Measurements from ENCODE around the gene TMEM184A.

Gene TMEM184A

DNA sequence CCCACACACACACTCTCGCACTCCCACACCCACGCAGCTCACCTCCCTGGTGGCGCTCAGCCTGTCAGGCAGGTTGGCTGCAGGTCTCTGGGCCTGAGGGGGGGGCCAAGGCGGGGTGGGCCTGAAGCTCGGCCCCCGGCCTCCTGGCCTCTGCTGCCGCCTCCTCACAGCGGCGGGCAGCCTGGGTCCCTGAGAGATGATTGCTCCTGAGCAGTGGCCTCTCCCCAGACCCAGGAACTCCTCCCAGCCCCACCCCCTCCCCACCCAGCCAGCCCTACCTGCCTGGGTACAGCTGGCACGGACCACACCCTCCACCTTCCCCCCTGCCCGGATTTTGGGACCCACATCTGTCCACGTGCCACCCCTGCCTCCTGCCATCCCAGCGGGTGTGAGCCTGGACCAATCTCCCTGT, 4.6 kb upstream of the TMEM184A start:
- Histone ChIP-seq H4K20me1 (ENCODE audit: insufficient read depth, low read length) (no peaks in the 10 kb centered on the region), H3K4me2 (ENCODE audit: low read length) (no peak overlapping the region), H3K27me3 (ENCODE audit: low read depth, low read length) (no peaks in the 10 kb centered on the region), H3K9ac (ENCODE audit: low read length) (no peak overlapping the region), H3K4me3 (ENCODE audit: low read length) (no peak overlapping the region), H2AFZ (ENCODE audit: low read depth, low read length) (no peak overlapping the region), H3K27ac (ENCODE audit: low read length) (no peak overlapping the region), H3K9me3 (ENCODE audit: insufficient read depth, low read length) (no peaks in the 10 kb centered on the region), H3K36me3 (replicated peaks; ENCODE audit: low read depth, low read length) (no peaks in the 10 kb centered on the region), H3K79me2 (ENCODE audit: low read length) (no peaks in the 10 kb centered on the region), H3K4me1 (ENCODE audit: low read length) (peaks cover 8% of the 10 kb centered on the region)
- no peak for TF ChIP-seq EZH2phosphoT487 (IDR thresholded peaks at IDR 0.05; ENCODE audit: low read depth)
- TF ChIP-seq, protein P1, sequence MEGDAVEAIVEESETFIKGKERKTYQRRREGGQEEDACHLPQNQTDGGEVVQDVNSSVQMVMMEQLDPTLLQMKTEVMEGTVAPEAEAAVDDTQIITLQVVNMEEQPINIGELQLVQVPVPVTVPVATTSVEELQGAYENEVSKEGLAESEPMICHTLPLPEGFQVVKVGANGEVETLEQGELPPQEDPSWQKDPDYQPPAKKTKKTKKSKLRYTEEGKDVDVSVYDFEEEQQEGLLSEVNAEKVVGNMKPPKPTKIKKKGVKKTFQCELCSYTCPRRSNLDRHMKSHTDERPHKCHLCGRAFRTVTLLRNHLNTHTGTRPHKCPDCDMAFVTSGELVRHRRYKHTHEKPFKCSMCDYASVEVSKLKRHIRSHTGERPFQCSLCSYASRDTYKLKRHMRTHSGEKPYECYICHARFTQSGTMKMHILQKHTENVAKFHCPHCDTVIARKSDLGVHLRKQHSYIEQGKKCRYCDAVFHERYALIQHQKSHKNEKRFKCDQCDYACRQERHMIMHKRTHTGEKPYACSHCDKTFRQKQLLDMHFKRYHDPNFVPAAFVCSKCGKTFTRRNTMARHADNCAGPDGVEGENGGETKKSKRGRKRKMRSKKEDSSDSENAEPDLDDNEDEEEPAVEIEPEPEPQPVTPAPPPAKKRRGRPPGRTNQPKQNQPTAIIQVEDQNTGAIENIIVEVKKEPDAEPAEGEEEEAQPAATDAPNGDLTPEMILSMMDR (IDR thresholded peaks at IDR 0.05; ENCODE audit: low read depth, low read length) = no peak

DNA sequence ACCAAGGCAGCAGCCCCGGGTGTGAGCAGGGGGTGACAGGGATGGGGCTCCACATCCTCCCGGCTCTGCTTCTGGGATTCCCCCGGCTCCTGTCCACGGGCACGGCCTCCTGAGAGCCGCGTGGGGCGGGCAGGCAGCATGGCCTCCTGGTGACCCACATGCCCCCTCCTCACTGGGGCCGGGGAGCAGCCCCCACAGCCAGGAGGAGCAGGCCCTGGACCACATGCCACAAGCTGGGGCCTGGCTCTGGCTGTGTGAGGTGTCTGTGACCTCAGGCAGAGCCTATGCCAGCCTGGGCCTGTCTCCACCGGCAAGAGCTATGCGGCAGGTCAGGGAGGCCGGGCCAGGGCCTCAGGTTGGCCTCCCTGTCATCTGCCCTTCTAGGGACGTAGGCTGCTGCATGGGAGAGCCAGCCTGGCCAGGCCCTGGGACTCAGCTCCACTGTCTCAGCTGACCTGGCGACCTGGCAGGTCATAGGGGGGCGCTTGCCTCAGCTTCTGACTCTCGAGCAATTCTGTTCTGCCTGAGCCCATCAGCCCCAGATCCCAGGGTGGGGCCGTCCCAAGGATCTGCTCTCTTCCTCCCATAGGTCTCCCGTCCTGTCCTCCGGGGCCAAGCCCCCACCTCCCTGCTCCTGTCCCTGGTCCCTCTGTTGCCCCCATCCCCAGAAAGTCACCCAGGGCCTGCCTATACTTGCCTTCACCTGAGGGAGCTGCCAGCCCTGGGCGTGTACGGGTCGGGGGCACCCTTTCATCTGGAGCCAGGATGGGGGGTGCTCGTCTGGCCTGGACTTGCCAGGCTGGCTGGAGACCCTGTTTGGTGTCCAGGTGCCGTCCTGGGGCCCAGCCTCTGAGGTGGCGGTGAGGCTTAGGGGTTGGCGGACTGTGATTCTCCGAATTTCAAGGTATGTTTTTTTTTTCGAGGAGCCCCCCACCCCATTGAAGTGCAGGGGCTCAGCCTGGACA, 3.9 kb upstream of the TMEM184A start:
- no peaks in the 10 kb centered on the region for H3K79me2 ChIP-seq (ENCODE audit: low read length)
- H3K4me3 ChIP-seq (ENCODE audit: low read length) = no peak overlapping the region
- H3K4me2 ChIP-seq (ENCODE audit: low read length) = no peak overlapping the region
- no peaks in the 10 kb centered on the region for H3K27me3 ChIP-seq (ENCODE audit: low read depth, low read length)
- H3K4me1 ChIP-seq (ENCODE audit: low read length) = peaks cover 11% of the 10 kb centered on the region
- TF ChIP-seq EZH2phosphoT487 (IDR thresholded peaks at IDR 0.05; ENCODE audit: low read depth) = no peak
- TF ChIP-seq, protein P1 (IDR thresholded peaks at IDR 0.05; ENCODE audit: low read depth, low read length) = no peak
- no peaks in the 10 kb centered on the region for H3K9me3 ChIP-seq (ENCODE audit: insufficient read depth, low read length)
- H4K20me1 ChIP-seq (ENCODE audit: insufficient read depth, low read length) = no peaks in the 10 kb centered on the region
- no peak overlapping the region for H3K27ac ChIP-seq (ENCODE audit: low read length)
- H3K9ac ChIP-seq (ENCODE audit: low read length) = no peak overlapping the region
- H2AFZ ChIP-seq (ENCODE audit: low read depth, low read length) = no peak overlapping the region
- no peaks in the 10 kb centered on the region for H3K36me3 ChIP-seq (replicated peaks; ENCODE audit: low read depth, low read length)

DNA sequence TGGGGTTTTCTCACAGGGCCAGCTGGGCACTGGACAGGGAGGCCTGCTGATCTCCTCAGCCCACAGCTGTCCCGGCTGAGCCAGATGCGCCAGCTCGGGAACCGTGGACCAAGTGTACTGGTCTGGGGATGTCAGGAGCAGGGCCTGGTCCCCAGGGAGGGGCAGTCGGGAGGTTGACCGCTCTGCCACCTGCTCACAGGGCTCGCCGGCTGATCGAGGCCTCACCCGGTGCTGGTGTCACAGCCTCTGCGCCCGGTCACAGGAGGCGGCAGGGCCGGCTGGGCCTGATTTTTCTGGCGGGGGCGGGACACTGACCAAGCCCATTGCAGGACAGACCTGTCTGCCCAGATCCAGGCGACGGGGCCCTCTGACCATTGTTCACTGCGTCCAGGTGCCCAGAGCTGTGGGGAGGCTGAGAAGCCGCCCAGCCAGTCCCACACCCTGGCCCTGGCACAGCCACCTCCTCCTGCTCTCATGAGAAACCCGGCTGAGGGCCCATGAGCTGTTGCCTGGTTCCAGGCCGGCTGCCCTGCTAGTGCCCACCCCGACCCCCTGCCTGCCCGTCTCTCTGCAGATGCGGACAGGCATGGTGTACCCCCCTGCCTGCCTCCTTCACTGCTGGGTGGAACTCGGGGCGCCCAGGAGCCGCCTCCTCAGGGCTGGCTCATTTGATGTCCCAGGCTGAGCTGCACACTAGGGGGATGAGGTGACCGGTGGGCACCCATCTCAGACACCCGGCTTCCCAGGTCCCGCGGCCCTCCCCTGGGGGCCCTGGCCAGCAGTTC, 3.0 kb upstream of the TMEM184A start:
- Histone ChIP-seq H3K27me3 (ENCODE audit: low read depth, low read length) (no peaks in the 10 kb centered on the region), H3K4me1 (ENCODE audit: low read length) (peaks cover 11% of the 10 kb centered on the region), H3K9ac (ENCODE audit: low read length) (no peak overlapping the region), H2AFZ (ENCODE audit: low read depth, low read length) (no peak overlapping the region), H3K9me3 (ENCODE audit: insufficient read depth, low read length) (no peaks in the 10 kb centered on the region), H3K4me2 (ENCODE audit: low read length) (no peak overlapping the region), H3K4me3 (ENCODE audit: low read length) (no peak overlapping the region), H4K20me1 (ENCODE audit: insufficient read depth, low read length) (no peaks in the 10 kb centered on the region), H3K36me3 (replicated peaks; ENCODE audit: low read depth, low read length) (no peaks in the 10 kb centered on the region), H3K27ac (ENCODE audit: low read length) (no peak overlapping the region), H3K79me2 (ENCODE audit: low read length) (no peaks in the 10 kb centered on the region)
- TF ChIP-seq EZH2phosphoT487 (IDR thresholded peaks at IDR 0.05; ENCODE audit: low read depth) = no peak
- TF ChIP-seq, protein P1 (IDR thresholded peaks at IDR 0.05; ENCODE audit: low read depth, low read length) = no peak
